Limb (tissue), 2 donors: ENCODE measurements around the gene PSTPIP1.
A peak's percentile ranks its signal among the peaks of the same experiment; 100 is the strongest.
"Not testable (repeated sequence)": the region's sequence is repeated elsewhere in the genome, so short reads cannot be mapped to it uniquely, and the experiment has no call there.

ENCODE experiments used
- DNase-seq, 2 donors: peaks; one replicate each; pipeline ENCODE4 v3.0.0-alpha.2; 2016; ENCODE audit errors: extremely low spot score in 2 of 2

PSTPIP1 gene

DNA sequence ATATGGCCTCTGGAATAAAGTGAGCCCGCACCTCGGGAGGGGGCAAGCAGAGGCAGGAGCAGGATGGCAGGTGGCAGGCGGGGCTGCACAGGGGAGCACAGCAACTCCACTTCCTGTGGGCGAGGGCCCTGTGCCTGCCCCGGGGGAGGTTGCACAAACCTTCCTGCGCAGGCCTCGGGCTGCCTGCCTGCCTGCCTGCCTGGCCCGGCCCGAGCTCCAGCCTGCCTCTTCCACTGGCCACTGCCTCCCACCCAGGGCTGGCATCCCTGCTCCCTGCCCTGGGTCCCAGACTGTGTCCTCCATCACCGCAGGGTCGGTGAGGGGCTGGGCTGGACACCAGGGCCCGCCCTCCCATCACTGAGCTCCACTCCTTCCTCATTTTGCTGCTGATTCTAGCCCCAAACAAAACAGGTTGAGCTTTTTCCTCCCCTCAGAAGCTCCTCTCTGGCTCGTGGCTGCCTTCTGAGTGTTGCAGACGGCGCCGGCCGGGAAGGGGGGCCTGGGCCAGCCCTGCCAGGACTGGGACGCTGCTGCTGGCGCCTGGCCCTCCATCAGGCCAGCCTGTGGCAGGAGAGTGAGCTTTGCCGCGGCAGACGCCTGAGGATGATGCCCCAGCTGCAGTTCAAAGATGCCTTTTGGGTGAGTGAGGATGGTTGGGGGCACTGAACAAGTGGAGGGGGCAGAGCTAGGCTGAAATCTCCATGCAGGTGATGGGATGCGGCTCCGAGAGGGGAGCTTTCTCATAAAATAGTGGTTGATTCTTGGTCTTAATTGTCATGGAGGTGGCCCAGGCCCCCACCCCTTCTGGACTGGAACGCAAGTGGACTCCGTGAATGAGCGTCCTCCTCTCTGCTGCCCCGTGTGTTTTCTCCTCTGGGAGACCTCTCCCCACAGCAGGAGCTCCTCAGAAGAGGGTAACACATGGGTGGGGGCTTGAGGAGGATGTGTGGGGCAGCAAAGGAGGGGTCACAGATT lies at the start of gene PSTPIP1:
TSS of gene PSTPIP1 (plus strand) at position 156 of the 975 bp plus-strand sequence. CDS start at position 604, 448 bp downstream.
- DNase-seq = peak; percentile 32 to 68

DNA sequence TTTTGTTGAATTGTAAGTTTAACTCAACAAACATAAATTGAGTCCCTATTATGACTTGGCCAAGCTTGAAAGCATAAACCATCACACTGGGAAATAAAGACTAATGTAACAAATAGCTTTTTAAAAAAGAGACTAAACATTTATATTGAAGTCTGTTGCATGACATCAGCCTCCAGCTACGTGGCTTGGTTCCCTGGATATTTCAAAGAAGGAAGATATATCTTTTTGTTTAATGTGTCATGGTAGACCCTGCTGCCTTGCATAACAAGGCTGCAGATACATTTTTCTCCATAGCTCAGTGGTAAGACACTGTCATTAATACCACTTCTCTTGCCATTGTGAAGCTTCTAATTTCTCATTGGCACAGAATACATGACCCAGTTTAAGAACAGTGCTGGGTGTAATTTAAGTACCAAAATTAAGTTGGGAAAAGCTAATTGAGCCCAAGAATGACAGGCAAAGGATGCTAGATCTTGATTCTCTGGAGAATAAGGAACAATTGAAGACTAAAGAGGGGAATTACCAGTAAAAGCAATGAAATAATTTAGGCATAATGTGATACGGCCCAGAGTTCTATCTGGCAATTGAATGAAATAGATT lies 49.3 kb upstream of the PSTPIP1 start:
- DNase-seq = no peak

DNA sequence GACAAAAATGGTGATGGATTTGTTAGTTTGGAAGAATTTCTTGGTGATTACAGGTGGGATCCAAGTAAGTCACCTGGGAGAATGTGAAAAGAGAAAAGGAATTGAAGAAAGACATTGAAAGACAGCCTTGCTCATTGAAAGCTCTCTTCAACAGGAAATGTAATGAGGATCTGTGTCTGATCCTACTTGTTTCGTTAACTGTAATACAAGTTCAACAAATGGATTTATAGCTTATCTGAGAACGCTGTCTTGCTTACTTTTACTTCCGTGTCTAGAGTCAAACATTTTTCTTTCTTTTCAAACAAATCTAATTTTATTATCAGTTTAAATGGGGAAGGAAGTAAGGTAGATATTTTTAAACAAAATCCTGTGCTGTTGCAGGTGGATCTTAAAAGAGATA lies 47.5 kb upstream of the PSTPIP1 start:
- DNase-seq = no peak

- DNase-seq = no peak
These were observed 43.7 kb upstream of the PSTPIP1 start for GRCh38 chr15:76951220-76951619.

DNA sequence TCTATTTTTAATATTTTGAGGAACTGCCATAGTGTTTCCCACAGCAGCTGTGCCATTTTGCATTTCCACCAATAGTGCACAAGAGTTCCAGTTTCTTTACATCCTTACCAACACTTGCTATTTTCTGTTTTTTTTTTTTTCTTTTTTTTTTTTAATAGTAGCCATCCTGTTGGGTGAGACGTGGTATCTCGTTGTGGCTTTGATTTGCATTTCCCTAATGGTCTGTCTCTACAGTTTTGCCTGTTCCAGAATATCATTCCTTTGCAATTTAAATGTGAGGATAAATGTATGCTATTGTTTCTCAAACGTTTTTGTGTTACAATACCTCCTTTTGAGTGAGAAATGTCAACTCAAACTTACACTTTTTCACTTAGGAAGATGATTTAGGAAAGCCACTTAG lies 41.0 kb upstream of the PSTPIP1 start:
- no peak for DNase-seq

DNA sequence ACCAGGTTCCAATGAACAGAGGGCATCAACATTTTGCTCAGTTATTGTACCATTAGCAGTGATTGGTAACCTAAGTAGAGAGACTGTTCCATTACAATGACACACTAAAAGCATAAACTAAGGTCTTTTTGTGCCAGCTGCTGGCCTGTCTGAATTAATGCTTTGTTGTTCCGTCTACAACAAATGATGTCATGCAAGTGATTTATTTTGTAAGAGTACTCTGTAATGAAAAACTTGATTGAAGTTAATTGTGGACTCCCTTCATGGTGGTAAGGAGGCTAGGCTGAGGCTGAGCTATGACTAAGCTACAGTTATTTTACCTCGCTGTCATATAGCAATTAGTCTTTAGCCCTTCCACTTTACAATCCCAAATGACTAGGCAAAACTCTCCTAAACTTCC lies 40.2 kb upstream of the PSTPIP1 start:
- DNase-seq = no peak

DNA sequence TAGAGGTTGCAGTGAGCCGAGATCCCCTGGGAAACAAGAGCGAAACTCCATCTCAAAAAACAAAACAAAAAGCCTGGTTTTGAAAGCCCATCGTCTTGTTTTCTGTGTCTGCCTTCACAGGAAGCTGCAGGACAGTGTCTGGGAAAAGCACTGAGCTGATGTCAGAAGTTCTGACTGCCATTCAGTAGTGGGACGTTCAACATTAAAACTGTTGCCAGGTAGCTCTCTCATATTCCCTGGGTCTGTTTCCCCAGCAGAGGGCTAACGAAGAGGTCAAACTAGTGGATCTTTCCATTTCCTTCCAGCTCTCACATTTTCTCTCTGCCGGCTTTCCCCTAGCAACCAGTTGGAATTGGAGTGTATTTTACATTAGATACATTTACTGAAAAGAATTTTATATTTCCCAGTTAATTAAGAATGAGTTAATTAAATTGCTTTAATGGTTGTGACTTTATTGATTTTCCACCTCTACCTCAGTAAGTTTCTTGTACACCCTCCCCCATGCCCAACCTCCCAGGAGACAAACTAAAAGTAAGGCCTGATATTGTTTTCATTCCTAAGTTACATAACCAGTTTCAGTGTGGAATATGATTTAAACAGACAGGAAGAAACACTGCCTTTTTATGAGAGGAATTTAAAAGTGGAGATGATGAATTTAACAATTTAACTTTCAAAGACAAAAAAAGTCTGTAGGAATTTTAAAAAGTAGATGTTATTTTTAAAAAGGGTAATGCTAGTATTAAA lies 33.5 kb upstream of the PSTPIP1 start:
- DNase-seq = peak in 1 of 2 donors; percentile 16

- DNase-seq = no peak
These were observed 32.5 kb upstream of the PSTPIP1 start for GRCh38 chr15:76962337-76963013.

- no peak for DNase-seq
These were observed 31.3 kb upstream of the PSTPIP1 start for GRCh38 chr15:76963596-76963995.

- DNase-seq = no peak
These were observed 30.8 kb upstream of the PSTPIP1 start for GRCh38 chr15:76964157-76964556.

GRCh38 chr15:76966051-76966450 lies 28.9 kb upstream of the PSTPIP1 start:
- not testable (repeated sequence) for DNase-seq

DNA sequence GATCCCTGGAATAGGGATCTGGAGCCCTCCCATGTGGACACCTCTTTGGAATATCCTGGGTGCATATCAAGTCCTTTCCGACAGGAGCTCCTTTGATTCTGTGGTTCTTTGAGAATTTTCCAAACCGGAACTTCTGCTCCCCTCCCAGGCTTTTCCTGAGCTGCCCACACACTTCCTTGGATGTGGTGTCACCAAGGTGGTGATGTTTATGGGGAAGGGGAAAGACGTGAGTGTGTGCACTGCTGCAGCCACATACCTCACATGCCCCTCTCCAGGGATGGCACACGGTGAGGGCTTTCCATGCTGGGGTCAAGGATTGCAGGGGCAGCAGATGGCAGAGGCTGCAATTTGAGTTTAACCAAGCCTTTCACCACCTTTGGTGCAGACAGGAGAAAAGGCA lies 27.9 kb upstream of the PSTPIP1 start:
- no peak for DNase-seq

- DNase-seq = no peak
These were observed 26.6 kb upstream of the PSTPIP1 start for GRCh38 chr15:76968306-76968705.

DNA sequence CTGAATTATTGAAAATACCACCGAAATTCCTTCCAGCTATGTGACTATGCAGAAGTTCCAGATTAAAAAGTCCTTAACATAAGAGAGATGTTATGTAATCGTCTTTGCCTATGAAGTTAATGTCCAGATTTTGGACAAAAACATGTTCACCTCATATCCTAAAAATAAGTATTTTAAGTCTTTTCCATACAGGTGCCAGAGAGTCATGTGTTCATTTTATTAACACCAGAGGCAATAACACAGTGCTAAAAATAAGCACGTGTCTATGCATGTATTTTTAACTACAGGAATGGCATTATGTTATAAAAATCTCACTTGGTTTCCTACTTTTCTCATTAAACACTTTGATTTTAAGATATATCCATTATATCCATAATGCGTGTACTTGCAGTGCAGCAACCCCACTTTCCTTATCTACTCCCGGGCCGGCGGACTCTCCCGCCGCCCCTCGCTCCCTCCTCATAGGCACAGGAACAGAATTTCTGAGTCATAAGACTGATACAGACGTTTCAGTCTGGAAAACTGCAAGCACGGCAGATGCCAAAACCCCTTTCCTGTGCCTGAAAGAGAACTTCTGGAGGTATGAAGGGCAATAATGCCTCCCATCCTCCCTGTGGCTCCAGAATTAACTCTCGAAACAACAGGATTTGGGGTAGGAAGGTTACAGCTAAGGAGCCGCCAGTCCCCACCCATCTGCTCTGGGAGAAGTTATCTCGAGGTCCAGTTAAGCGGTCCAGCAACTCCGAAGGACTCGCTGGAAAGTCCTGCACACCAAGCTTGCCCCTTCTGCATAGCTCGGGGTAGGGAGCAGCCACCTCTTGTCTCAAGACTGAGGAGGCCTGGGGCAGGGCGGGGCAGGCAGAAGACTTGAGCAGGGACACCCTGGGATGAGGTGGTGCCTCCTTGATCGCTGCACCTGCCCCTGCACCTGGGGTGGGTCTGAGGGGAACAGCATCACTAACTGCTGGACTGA lies 22.3 kb upstream of the PSTPIP1 start:
- DNase-seq = no peak

GRCh38 chr15:76973362-76973743 lies 21.6 kb upstream of the PSTPIP1 start:
- DNase-seq = no peak

GRCh38 chr15:76973906-76974305 lies 21.0 kb upstream of the PSTPIP1 start:
- DNase-seq = no peak

DNA sequence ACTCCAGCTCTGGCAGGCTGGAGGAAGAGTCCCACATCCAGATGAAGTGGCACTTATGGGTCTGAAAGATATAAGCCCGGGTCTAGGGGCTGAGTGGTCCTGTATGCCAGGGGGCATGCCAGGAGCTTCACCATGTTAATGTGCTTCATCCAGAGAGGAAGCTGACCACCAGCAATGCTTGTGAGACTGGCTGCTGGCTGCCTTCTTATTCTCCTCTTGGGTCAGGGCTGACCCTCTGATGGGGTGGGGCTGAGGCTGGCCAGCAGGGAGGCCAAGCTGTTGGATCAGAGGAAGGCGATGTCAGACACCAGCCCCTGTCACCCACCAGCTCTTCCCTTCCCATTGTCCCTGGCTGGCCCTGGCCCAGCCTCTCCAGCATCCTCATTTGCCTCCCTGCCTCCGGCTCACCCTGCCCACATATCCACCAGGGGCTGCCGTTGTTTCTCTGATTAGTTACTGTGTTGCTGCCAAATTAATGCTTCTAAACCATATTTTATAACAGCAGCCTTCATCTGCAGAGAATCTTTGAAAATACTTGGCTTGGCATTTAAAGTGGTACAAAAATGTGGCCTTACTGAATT lies 20.4 kb upstream of the PSTPIP1 start:
- no peak for DNase-seq

GRCh38 chr15:76976141-76976540 lies 18.8 kb upstream of the PSTPIP1 start:
- no peak for DNase-seq

DNA sequence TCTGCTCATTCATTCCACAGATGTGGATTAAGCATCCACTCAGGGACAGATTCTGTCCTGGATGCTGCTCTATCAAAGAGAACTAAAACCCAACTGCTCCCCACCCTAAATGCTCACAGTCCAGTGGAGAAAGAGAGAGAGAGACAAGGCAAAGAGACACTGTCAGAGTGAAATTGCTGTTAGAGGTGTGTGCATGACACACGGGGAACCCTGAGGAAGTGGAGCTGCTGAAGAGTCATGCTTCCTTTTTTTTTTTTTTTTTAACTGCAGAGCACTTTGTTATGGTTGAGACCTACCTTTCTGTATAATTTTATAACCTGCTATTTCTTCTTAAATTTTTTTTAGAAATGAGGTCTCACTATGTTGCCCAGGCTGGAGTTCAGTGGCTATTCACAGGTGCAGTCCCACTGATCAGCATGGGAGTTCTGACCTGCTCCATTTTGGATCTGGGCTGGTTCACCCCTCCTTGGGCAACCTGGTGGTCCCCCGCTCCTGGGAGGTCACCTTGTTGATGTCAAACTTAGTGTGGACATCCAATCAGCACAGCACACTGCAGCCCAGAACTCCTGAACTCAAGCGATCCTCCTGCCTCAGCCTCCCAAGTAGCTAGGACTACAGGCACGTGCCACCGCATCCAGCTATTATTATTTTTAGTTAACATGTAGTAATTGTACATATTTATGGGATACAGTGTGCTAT lies 18.2 kb upstream of the PSTPIP1 start:
- no peak for DNase-seq
